ENCODE measurements around the gene COL5A1.
"Not testable (repeated sequence)": the region's sequence is repeated elsewhere in the genome, so short reads cannot be mapped to it uniquely, and the experiment has no call there.

Gene COL5A1

DNA sequence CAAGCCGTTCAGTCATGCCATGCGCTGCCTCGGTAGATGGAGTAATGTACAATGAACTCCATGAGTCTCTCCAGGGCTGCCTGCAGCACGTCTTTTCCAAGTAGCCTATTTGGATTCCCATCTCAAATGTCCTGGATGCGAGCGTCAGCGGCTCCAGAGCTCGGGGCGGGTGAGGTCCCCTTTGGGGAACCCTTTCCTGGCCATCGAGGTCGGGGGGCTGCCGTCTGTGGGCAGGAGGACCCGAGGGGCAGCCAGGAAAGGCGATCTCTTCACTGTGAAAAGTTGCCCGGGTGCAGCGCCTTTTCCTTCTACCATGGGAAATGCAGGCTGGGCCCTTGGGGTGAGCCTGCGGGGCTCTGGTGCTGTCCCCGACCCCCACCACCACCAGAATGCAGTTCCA is 202.1 kb downstream of the COL5A1 start:
- DNase-seq = no peak

DNA sequence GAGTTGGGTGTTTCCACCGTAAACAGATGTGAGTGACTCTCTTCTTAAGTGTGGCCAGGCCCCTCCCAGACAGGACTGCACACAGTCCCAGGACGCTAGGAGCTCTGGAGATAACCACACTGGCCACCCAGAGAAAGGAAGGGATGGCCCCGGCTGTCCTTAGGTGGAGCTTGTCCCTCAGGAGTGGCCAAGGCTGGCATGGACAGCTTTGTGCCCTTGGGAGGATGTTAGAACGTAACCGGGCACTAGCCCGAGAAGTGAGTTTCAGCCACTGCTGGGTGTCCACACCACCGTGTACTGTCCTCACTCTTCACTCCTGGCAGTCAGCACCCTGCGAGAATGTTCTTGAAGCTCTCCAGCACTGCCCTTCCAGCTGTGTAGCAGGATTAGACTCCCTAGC is 203.2 kb downstream of the COL5A1 start:
- no peak for DNase-seq

DNA sequence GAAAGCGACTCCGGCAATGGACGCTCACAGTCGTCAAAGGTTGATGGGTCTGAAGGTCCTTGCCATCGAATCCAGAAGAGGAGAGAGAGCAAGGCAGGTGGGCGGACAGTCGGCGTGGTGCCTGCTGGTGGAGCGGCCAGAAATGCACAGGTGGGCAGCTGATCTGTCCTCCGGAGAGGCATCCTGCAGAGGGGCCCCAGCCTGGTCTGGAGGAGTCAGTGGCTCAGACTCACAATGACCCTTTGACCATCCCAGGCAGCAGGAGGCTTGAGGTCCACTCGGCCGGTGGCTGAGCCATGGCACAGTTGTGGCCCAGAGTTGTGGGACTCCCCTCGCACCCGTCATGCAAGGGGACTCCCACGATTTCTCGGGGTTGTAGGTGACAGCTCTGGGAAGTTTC is 204.6 kb downstream of the COL5A1 start:
- DNase-seq = no peak

DNA sequence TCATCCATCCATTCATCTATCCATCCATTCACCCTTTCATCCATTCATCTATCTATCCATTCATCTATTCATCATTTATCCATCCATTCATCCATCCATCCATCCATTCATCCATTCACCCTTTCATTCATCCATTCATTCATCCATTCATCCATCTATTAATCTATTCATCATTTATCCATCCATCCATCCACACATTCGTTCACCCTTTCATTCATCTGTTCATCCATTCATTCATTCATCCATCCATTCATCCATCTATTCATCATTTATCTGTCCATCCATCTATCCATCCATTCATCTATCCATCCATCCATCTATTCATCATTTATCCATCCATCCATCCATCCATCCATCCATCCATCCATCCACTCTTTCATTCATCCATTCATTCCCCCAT is 205.1 kb downstream of the COL5A1 start:
- DNase-seq = no peak

DNA sequence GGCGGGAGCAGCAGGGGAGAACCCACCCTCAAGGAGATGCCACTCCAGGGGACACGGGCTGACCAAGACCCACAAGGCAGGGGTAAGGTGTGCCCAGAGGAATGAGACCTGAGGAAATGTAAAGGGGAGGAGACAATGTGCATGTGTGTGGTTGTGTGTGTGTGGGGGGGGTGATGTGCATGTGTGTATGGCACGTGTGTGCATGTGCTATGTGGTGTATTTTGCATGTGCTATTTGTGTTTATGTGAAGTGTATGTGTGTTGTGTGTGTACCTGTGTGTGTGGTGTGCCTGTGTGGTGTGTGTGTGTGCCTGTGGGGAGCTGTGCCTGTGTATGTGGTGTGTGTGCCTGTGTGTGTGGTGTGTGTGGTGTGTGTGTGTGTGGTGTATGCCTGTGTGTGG is 205.5 kb downstream of the COL5A1 start:
- DNase-seq = no peak

DNA sequence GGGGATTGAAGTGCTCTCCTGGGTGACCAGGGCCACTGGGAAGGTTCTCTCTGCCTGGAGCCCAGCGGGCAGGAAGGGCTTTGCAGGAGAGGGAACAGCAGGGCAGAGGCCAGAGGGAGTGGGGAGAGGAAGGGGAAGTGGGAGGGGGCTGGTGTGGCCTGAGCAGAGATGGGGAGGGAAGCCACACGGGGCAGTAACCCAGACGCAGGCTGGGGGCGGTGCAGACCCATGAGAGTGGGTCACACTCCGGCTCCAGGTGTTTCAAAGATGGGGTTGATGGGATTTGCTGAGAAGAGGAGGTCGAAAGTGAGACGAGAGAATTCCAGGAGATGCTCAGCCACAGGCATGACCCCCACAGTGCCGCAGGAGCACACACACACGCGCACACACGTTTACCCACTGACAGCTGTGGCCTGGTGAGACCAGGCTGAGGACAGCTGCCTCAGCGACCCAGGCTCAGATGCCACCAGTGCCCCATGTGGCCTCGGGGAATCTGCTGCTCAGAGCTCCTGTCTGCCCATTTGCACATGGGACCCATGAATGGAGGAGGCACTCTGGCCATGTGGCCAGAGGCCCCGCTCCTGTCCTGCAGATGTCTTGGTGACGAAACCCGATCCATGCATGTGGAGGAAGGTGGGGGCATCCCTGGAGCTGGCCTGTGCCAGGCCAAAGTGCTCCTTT is 206.3 kb downstream of the COL5A1 start:
- no peak for DNase-seq

DNA sequence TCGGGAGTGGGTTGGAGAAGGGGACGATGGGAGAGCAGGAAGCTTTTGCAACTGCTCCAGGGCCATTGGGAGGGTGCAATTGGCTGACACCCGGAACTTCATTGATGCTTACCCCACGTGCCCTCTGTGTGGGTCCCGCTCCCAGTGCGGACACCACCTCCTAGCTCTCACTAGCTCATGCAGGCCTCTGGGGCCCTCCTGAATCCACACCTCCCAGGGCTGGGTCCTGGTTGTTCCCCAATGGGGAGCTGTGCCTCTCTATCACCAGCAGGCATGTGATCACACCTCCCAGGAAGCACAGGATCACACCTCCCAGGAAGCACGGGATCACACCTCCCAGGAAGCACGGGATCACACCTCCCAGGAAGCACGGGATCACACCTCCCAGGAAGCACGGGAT is 206.9 kb downstream of the COL5A1 start:
- no peak for DNase-seq

DNA sequence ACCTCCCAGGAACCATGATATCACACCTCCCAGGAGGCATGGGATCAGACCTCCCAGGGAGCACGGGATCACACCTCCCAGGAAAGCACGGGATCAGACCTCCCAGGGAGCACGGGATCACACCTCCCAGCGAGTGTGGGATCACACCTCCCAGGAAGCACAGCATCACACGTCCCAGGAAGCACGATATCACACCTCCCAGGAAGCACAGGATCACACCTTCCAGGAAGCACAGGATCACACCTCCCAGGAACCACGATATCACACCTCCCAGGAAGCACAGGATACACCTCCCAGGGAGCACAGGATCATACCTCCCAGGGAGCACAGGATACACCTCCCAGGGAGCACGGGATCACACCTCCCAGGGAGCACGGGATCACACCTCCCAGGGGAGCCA is 209.0 kb downstream of the COL5A1 start:
- no peak for DNase-seq

DNA sequence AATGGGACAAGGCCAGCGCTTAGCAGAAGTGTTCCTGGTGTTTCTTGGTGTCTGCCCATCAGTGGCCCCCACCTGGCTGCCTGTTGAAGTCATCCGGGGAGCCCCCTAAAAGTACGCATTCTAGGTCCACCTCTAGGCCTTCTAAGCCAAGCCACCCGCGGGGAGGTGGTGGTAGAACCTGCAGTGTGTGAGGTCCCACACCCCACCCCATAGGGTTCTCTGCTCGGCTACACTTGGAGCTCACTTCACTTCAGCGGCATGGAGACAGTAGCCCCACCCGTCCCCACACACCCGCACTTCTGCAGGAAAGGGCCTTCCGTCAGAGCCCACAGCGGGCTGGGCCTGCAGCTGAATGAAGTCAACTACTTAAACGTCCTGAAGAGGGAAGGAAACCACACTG is 209.4 kb downstream of the COL5A1 start:
- DNase-seq = no peak

DNA sequence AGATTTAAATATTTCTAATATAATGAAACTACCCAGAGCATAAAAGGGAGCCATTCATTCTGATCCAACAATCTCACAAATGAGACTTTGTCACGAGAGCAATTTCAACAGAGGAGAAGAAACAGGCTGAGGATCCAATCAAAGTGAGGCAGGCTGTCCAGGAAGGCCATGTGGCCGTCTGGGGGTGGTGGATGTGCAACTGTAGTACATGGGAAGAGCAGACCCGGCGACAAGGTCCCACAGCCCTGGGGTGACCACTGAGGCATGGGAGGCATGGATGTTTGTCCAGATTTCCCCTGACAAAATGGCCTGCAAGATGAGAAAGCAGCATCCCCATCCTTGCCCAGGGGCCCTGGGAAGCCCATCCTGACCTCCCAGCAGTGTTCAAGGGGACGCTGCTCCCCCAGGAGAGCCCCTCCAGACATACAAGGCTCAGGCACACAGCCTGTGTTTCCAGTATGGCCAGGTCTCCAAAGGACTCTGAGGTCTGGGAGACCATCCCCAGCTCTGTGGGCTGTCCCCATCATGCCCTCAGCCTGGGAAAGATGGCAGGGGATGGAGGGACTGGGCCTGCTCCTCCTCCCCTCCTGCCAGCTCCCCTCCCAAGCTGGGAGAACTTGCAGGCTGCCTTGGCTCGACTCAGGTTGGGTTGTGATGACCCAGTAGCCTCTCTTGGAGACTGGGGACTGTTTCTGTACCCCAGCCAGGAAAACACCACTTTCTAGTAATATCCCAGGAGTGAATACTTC is 211.5 kb downstream of the COL5A1 start:
- DNase-seq = peak; percentile 43

DNA sequence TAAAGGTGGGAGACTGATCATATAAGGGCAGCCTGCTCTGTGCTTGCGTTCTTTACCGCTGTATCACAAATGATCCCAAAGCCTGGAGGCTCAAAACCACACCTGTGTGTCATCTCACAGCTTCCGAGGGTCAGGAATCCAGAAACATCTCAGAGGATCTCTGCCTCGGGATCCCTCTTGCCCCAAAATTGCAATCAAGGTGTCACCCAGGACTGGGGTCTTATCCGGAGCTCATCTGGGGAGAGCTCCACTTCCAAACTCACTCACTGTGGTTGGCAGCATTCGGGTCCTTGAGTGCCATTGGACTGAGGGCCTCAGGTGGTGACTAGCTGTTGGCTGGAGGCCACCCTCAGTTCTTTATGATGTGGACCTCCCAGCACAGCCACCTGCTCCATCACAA is 212.3 kb downstream of the COL5A1 start:
- DNase-seq = no peak

DNA sequence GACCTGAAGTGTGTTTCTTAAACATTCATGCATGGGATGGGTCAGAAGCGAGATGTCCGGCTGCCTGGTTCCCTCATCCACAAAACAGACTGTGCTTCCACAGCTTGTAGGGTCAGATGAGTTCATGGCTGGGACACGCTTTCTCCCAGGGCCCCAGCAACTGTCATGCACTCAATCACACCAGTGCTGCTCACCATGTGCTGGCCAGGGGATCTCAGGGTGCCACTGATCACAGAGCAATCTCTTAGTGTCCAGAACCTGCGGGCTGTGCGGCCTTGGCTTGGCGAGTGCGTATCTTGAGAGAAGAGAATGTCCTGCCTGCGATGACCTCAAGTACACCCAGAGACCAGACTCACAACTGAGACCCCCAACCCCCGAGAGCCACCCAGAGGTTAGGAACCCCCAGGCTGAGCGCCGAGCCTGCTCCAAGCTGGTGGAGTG is 213.0 kb downstream of the COL5A1 start:
- peak; percentile 49 for DNase-seq

DNA sequence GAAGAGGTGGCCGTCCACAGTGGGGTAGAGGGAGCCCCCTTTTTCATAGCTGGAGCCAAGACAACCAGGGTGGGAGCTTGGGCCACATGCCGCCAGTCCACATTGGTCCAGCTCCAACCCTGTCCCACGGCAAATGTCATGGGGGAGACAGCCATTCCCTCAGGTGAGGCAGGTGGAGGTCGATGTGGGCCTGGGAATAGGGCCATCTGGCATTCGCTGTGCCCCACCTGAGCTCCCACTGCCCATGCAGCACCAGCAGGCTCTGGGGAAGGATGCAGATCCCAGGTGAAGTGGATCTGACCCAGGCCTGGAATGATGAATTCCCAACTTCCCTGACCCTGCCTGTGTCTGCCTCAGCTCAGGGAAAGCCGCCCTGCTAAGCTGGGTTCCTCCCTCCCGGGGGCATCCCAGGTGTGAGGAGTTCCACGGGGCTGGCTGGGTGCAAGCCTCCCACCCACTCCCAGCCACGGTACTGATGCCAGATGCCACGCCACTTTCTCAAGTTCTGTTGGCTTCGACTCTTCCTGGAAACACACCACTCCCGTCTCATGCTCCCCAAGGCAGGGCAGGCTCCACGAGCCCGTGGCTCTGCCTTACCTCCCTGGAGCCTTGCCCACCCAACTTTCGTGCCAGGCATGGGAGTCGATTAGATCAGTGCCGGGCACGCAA is 213.8 kb downstream of the COL5A1 start:
- no peak for DNase-seq

DNA sequence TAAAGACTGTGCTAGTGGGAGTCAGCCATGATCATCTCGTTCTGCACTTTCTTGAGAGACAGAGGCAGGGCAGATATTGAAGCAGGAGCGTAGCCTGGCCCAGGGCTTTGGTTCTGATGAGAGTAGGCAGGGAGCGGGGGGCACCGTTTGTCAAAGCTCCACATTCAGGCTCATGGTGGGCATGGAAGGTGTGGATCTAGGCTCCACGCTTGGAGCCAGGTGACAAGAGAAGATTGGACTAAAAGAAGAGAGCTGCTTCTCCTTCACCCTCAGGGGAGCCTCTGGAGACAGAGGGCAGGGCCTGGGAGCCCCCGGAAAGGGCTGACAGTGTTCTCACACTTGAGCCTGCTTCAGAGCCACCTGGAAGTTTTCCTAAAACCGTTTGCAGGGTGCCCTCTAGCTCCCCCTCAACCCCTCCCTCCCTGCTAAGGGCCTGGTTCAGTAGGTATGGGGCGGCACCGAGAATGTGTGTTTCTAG is 214.3 kb downstream of the COL5A1 start:
- no peak for DNase-seq

DNA sequence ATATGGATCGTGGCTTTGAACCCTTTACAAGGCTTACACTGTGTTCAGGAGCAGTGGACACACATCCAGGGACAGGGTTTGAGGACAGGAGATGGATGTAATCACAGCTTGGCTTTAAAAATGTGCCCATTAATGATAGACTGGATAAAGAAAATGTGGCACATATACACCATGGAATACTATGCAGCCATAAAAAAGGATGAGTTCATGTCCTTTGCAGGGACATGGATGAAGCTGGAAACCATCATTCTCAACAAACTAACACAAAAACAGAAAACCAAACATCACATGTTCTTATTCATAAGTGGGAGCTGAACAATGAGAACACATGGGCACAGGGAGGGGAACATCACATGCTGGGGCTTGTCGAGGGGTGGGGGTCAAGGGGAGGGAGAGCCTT is 215.8 kb downstream of the COL5A1 start:
- DNase-seq = not testable (repeated sequence)

DNA sequence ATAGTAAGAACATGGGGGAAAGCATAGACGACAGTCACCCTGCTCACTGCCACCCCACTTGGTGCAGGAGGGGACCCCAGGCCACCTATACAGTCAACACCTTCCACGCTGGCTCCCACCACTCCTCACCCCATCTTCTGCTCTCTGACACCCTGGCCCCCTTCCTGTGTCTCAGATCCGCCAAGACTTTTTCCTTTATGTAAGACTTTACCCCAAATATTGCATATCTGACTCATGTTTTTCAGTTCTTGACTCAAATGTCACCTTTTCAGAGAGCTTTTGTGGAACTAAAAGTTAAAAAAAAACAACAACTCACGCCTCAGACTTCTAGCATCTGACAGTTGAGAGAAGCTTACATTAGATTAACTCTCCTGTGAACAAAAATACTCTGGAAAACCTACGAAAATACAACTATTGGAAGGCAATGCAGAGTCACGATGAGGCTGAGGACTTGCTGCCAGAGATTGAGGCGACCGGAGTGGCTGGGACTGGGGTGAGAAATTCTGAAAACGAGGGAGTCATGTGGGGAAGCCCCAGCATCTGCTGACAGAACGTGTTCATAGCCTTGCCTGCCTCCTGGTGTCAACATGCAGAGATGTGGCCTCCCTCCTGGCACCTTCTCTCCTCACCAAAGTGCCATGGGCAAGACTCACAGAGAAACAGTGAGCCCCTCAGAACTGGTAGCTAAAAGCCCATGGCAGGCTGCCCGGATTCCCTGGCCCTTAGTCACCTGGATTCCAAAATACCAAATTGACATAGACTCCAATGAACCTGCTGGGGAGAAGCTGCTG is 216.6 kb downstream of the COL5A1 start:
- peak; percentile 57 for DNase-seq

DNA sequence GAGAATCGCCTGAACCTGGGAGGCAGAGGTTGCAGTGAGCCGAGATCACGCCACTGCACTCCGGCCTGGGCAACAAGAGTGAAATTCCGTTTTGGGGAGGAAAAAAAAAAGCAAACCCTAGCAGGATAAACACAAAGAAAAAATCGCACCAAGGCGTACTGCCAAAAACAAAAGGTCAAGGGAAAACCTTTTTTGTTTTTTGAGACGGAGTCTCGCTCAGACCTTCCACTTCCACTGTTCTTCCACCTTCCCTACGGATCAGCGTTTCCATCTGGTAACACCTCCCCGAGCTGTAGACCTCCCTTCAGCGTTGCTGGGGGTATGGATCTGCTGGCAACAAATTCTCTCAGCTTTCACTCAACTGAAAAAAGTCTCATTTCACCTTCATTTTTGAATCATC is 218.9 kb downstream of the COL5A1 start:
- DNase-seq = no peak

DNA sequence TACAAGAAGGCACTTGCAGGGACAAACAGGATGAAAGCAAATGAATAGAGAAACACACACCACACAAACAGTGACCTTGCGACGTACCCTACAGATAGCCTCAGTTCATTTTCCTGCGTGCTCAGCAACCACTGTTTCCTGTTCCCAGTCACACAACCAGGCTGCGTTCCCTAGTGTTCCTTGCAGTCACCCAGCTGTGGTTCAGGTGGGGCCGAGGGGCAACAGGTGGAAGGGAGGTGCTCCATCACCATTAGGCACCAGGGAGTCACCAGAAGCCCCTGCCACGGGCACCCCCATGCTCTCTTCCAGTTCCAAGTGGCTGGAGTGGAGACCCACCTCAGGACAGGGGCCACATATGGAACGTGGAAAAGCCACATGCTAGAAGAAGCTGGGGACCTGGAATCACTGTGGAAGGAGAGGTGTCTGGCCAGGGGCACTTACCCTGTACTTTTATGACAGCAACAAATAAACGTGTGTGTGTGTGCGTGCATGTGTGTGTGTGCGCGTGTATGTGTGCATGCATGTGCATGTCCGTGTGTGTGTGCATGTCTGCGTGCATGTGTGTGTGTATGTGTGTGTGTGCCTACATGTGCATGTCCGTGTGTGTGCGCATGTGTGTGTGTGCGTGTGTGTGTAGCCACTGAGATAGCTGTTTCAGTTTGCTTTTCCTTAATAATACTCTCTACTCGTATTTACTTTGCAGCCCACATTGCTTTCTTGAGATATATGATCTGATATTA is 220.2 kb downstream of the COL5A1 start:
- peak; percentile 34 for DNase-seq

DNA sequence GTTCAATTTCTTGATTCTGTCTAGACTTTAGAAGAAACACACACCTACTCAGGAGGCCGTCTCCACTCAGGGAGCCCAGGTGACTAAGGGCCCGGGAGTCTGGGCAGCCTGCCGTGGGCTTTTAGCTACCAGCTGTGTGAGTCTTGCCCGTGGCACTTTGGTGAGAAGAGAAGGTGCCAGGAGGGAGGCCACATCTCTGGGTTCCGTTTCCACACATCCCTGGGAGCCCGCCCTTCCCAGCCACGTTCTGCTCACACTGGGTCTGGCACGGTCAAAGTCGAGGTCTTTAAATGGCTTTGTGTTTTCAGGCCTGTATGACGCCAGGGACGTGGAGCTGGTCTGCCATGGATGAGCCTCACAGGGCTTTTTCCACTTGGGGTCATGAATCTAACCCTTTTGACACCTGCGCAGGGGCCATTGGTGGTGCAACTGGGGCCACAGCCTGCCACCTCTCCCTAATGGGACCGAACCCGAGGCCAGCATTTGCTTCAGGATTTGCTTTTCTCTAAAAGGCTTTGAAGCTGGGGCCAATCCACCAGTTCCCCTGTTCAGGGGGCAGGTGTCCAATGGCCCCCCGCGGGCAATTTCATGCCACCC is 221.8 kb downstream of the COL5A1 start:
- DNase-seq = peak; percentile 43

DNA sequence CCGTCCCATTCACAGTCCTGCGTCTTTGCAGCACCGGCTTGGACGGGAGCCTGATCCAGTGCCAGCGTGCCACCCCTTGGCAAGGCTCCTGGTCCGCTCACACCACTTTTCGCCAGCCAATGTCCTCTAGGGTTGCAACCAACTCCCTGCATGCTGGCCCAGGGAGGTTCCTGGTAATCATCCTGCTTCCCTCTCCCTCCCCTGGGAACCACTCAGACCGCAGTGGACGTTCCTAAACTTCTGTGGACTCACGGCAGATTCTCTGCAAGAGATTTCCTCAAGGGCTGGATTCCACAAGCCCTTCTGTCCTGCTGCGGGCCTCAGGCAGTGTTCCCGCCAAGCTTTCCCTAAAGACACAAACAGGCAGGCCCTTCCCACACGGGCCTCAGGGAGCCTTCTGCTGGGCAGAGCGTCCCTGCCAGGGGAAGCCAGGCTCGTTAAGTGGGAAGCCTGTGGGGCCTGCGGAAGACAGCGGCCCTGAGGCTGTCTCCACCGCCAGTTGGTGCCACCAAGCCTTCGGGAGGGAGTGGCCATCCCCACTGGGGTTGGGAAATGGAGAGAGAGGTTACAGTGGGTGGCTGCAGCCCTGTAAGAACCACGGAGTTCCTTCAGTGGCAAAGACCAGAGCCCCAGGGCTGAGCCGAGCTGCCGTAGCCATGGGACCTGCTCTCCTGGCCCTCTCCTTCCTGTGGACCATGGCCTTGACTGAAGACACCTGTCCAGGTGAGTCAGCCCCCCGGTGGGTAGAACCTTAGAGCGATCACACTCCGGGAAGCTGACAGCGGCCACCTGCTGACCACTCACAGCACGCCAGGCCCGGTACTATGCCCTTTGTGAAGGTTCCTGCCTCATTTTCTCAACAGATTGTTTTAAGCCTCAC is 222.6 kb downstream of the COL5A1 start:
- DNase-seq = peak; percentile 50

DNA sequence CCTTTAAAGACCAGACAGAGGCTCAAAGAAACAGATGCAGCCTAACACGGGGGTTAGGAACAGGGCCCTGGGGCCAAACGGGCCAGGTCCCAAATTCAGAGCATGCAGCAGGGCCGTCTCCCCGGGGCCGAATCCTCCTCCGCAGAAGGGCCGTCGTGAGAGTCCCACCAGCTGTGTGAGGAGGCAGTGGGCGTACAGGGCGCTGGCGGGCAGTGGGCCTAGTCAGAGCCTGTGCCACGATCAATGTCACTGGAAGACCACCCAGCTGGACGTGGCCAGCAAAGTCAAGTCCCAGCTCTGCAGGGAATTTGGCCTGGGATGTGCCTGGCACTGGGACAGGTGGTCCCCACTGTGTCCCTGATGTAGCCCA is 223.2 kb downstream of the COL5A1 start:
- DNase-seq = peak; percentile 41
